Activated T-cell treated with anti-CD3 and anti-CD28 coated beads, Interleukin-2, amount 50 U/mL, for 48 hours (primary cell): Measurements from ENCODE around the gene PPIC.
A peak's percentile ranks its signal among the peaks of the same experiment; 100 is the strongest.
"Not testable (repeated sequence)": the region's sequence is repeated elsewhere in the genome, so short reads cannot be mapped to it uniquely, and the experiment has no call there.

Experiments used
- DNase-seq, 2 experiments: peaks; one replicate each; pipeline ENCODE4 v3.0.0-alpha.2; 2020

PPIC gene

DNA sequence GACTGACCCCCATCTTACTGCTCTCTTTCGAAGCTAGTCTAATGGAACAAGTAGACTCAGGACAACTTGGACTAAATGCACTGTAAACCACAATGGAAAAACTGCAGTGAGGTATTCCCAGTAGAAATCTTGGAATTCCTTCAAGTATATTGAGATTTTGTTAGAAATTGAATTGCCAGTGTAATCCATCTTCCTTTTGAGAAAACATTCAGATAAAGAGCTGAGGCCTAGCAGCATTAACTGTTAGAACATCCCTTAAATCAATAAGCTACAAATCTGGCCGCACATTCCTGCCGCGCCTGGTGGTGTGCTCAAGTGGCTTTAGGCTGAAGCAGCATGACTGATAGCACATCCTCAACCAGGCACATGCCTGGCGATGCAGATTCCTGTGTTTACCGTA is 29.3 kb downstream of the PPIC start:
- no peak for DNase-seq

DNA sequence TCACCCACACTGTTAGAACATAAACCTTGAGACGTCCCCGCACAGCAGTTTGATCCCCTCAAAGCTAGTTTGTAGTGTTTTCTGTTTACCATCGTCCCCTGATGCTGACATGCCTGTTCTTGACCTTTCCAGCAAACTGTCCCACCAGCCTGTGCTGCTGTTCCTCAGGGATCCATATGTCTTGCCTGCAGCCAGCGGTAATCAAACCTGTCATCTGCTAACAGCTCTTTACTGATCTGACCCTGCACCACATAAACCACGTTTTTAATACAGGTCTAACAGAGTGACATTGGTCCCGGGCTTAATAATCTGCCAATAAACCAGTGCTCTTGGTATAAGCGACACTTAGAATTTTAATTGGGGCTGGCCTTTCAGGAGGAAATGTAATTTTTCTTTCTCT is 34.7 kb downstream of the PPIC start:
- no peak for DNase-seq

DNA sequence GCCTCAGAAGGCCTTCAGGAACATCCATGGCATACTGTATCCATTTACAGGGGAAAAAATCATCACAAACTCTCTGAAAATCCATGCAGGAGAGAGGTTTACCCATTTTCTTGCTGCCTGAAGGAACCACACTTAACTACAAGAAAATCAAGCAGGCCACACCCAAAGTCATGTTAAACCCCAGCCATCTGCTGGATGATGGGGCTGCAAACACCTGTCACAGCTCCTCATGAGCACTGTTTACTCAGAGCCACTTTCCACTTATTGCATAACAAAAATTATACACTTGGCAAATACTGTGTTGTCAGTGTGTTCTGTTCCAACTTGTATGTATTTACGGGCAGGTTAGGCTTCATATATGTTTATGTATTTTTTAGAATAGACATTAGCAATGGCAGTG is 35.8 kb downstream of the PPIC start:
- DNase-seq: no peak

DNA sequence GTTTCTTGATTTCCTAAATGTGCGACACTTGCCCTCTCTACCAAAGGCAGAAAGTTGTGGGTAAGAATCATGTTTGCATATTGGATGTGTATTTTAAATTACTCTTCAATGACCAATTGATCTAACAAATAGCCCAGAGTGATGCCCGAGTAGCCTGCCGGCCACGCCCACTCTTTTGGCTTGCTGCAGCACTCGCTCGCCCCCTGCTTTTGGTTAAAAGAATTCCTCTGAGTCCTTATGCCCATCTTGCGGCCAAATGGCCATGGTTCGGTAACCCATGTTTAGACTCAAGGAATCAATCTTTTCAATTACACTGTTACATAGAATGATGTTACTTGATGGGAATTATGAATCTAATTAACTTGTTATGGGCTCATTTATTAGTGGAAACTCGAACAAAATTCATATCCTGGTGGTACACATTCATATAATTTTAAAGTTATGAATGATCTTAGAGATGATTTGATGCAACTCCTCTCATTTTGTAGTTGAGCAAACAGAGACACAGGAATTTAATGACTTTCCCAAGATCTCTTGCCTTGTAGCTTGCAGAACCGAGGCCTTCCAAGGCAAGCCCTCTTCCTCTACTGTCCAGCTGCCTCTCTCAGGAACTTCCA is 36.5 kb downstream of the PPIC start:
- DNase-seq: peak; percentile 44 to 55

DNA sequence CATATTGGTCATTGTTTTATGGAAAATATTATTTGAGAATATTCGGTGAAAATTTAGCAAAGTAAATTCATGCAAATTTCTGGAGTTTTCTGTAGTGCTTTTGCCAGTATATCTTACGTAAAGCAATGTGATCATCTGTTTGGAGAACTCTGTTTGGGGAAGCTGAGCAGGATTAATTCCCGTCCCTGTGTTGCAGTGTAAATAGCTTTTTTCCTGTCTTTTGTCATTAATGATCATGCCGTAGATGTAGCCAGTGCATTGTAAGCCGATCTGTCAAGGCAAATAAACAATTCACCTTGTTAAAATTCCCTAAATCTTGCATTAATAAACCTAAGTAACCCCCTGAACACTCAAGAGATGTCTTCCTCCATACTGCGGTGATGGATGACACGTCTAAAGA is 39.2 kb downstream of the PPIC start:
- DNase-seq: no peak

DNA sequence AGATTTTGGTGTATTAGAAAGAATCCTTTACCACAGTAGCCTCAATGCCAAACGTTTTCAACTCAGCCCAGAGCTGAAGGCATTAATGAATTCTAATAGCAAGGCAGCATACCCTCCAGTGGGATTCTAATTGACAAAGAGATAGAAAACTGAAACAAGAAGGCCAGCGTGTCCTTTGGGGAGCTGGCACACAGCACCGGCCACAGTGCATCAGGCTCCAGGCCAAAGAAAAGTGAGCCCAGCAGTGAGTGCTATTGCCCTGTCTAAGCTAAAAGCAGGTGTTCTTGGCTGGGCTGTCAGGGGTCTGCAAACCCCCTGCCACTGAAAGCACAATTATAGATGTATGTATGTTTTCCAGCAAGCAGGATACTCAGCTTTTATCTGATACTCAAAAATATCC is 40.4 kb downstream of the PPIC start:
- DNase-seq: no peak

DNA sequence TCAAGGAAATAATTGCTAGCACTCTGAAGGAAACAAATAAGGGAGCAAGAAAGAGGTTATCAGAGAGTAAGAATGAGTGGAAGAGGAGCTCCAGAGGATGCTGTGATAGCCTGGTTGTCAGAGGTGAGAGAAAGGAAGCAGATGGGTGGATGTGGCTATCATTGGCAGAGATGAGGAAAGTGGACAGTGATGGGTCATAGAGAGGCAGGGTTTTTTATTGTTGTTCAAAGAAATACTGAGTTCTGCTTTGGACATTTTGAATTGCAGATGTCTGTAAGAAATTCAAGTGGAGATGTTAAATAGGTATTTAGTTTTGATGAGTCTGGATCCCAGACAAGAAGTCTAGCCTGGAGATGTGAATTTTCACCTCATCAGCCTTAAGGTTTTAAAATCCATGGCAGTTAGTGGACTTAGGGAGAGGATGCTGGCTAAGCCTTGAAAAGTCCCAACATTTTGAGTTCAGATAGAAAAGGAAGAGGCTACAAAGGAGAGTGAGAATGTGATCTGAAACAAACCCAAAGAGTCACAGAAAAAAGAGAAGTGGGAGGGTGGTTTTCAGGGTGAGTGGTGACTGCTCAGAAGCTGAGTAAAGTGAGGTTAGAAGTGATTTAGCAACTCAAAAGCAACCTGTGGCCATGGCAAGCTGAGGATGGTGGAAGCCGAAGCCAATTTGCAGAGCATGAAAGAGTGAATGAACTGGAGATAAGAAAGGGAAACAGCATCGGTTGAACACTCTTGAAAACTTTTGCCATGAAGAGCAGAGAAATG is 50.4 kb downstream of the PPIC start:
- no peak for DNase-seq

DNA sequence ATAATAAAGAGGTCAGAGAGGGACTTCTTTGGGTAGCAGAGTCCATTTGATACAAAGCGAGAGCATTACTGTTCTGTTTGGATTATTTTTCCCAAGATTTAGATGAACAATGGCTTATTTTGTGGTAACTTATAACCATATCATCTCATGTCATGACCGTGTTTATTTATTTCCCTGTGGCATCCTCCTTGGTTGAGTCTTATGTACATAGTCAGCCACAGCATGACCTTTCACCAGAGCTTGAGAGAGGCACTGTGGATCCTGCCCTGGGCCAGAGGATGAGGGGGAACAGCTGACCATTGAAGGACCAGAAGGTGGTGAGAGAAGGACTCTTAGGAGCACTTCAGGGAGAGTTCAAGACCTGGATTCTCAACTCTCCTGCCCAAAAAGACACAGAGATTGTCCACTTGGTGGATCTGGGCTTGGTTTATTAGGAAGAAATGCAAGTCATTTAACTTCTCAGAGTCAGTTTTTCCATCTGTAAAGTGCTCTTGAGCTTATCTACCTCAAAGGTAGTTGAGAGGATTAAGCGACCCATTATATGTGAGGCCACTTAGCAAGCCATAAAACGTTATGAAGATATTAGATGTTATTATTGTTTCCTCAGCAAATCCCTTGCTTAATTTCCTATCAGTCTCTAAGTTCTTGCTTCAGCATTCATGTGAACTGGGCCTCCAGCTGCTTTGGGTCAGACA is 51.4 kb downstream of the PPIC start:
- no peak for DNase-seq

DNA sequence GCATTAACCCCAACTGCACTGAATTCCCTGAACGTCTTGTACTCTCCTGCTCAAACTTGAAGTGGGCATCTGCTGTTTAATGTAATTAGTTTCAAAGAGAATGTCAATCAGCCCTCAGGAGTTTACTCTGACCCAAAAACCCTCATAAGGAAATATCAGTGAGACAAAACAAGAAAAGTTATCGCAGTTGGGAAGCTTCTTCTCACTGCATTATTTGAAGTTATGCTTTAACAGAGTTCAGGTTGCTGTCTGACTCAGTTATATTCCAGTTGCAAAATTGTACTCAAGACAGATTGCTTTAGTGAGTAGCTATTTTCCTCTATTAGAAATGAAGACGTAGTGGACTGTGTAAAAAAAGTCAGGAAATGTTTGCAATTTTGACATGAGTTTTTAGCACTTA is 52.1 kb downstream of the PPIC start:
- no peak for DNase-seq

DNA sequence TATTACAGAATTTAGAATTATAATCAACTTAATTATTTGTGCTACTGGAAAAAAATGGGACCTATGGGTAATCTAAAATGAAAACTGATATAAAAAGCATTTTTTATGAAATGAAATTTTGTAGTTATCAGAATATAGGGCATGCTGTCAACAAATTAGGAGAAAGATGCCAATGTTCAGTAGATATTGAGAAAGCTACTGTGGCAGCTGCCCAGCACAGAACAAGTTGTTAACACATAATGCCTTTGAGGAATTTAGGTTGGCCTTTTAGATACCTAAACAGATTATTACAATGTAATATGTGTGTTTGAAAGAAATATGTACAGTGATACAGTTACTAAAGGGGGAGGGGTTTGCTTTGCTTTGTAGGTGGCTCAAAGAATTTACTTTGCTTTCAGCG is 54.1 kb downstream of the PPIC start:
- DNase-seq: no peak

DNA sequence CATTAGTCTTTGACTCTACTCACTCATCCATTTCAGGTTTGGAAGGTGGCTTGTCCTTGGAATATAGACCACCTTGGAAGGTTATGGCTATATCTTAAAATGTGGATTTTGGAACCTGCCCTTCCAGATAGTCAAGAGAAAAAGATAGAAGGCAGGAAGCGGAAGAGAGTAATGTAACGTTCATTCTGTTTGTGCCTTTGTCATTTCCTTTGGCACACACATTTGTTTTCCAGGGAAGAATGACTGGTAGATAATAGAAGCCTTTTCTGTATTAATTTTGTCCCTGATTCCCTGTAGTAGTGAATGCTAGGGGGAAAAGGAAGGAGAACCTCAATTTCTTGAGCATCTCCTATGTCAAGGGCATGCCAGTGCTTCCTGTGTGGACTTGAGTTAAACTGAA is 54.7 kb downstream of the PPIC start:
- DNase-seq: no peak

DNA sequence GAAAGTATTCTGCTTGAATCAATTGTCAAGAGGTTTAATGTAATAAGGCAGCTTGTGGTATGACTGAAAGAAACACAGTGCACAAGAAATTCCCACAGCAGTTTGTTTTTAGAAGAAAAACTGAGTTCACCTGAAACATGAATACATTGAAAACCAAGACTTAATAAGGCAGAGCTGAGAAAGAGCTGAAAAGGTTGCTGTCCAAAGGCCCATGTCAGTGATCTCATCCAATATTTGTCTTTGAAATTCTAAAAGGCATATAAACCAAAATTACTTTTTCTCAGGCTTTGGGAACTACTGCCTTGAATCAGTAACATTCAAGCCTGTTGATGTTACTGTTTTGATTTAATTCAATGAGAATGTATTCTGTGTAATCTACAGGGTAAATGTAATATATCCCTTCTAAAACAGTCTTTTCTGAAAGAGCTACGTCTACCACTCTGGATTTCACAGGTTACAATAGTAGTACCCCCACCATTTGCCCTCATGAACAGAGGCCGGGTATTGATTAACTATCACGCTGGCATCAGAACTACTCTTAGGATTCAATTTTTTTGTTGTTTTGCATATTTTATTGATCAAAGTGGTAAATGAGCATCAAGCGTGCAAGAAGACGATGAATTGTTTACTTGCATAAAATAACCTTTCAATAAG is 57.8 kb downstream of the PPIC start:
- no peak for DNase-seq

DNA sequence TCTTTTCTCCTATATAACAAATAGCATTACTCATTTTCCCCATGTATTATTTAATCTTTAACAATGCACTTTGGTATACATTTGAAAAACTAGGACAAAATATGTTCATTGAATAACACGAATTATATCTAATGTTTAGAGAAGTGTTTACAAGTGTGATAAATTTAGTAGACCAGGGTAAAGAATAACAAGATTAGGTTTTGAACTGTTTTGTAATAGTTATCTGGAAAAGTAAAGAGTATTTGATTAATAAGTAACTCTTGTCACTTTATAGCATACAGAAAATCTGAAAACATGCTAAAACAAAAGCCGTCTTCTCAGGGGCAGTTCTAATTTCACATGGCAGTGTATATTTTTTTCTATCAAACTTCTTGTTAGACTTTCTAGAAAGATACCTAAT is 58.5 kb downstream of the PPIC start:
- no peak for DNase-seq

DNA sequence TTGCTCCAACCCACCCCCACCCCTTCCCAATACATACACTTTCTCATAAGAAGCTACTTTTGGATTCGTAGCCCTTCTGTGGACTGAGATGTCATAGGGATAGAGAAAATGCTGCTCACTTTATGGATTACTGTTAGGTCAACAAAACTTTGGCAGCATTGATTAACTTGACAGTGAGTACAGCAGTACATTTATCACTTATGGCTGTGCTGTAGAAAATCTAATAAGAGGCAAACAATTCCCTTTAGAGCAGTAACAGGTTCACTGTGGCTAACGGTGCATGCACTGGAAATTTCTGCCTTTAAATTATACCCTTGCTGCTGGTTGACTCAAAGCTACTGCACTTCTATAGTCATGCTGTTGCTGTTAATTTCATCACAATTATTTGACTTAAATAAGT is 59.2 kb downstream of the PPIC start:
- no peak for DNase-seq

DNA sequence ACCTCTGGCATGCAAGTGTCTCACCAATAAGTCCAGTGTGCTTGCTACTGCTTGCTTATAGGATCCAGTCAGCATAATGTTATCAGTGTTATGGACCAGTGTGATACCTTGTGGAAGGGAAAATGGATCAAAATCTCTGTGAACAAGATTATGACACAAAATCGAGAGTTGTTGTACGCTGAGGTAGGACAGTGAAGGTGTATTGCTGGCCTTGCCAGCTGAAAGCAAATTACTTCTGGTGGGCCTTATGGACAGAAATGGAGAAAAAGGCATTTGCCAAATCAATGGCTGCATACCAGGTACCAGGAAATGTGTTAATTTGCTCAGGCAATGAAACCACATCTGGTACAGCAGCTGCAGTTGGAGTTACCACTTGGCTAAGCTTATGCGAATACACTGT is 62.3 kb downstream of the PPIC start:
- not testable (repeated sequence) for DNase-seq

DNA sequence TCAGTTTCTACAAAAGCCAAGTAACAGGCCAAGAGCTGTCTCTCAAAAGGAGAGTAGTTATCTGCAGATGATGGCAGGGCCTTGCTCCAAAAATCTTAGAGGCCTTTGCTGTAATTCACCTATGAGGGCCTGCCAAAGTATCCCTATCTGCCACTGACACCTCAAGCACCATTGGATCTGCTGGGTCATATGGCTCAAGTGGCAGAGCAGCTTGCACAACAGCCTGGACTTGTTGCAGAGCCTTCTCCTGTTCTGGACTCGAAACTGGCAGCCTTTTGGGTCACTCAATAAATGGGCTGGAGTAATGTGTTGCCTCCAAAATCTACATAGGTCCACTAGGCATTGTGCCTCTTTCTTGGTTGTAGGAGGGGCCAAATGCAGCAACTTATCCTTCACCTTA is 62.8 kb downstream of the PPIC start:
- DNase-seq: not testable (repeated sequence)
